GM12878 (cell line): Measurements from ENCODE around the gene AKAP9. TPM values are rescaled to one million over a fixed set of nuclear protein-coding genes. Genes with fewer than 3 reads are reported as not detected.

Experiments
- ATAC-seq: fragments of 200-7000 bp; cut with Tn5 transposase; 3 replicates; pipeline ENCODE4 v1.9.1; 2020; ENCODE audit warnings: mild to moderate bottlenecking, moderate library complexity
- BruUV-seq: library from RNA; stranded (reverse); fragments of 400-500 nt; replicated peaks from 2 replicates; lab custom pipeline; 2021; lab: Mats Ljungman, UMichigan
- CTCF ChIA-PET: fragments of 300-600 bp; sonication (Branson Sonifier 250); formaldehyde crosslinking; extraction: SDS; loops from one replicate; lab custom pipeline; 2021; ENCODE audit warnings: inconsistent platforms; lab: Yijun Ruan, JAX
- POLR2A ChIA-PET: fragments of 350-600 bp; formaldehyde crosslinking; extraction: SDS; loops from one replicate; lab custom pipeline; 2021; ENCODE audit warnings: inconsistent platforms; lab: Charles Lee
- RAD21 ChIA-PET: fragments of 300-600 bp; sonication (Branson Sonifier 250); formaldehyde crosslinking; loops from one replicate; lab custom pipeline; 2023; ENCODE audit warnings: antibody characterized with exemption; ENCODE audit not compliant: unreplicated experiment; lab: Charles Lee
- SMC1A ChIA-PET: fragments of 300-600 bp; sonication (Branson Sonifier 250); formaldehyde crosslinking; loops from one replicate; lab custom pipeline; 2023; ENCODE audit not compliant: unreplicated experiment, uncharacterized antibody; lab: Charles Lee
- DNase-seq: peaks from one replicate; pipeline ENCODE4 v3.0.0-alpha.2; 2011; ENCODE audit warnings: low read depth, low spot score
- FAIRE-seq: peaks from 3 replicates; lab custom pipeline; 2011; peaks lifted over from hg19 to GRCh38; lab: Jason Lieb, UNC
- H2AFZ ChIP-seq: 2 replicates; pipeline ENCODE4 v1.6.0; 2011; ENCODE audit warnings: low read depth, low read length, control low read depth; ENCODE audit not compliant: control insufficient read depth
- H3K27ac ChIP-seq: 2 replicates; pipeline ENCODE4 v1.5.1; 2011; ENCODE audit warnings: control low read depth; ENCODE audit not compliant: control insufficient read depth, insufficient read depth
- H3K27me3 ChIP-seq, 2 experiments: replicated peaks in 1 of 2; 2 replicates each; pipeline versions ENCODE4 v1.6.0 to v1.6.1; 2011; ENCODE audit warnings: low read length in 1 of 2; ENCODE audit not compliant: control insufficient read depth in 2 of 2, insufficient read depth in 2 of 2
- H3K36me3 ChIP-seq, 2 experiments: 2 replicates each; pipeline ENCODE4 v1.5.1; 2011; ENCODE audit warnings: low read length in 1 of 2; ENCODE audit not compliant: control insufficient read depth in 2 of 2, insufficient read depth in 2 of 2
- H3K4me1 ChIP-seq: 2 replicates; pipeline ENCODE4 v1.6.1; 2011; ENCODE audit warnings: mild to moderate bottlenecking, low read length, moderate library complexity, mixed read lengths; ENCODE audit not compliant: control insufficient read depth, insufficient read depth
- H3K4me2 ChIP-seq: 2 replicates; pipeline ENCODE4 v1.6.0; 2011; ENCODE audit warnings: control low read depth; ENCODE audit not compliant: control insufficient read depth, insufficient read depth
- H3K4me3 ChIP-seq: fragments of 200-600 bp; sonication (generic); 2 replicates; pipeline ENCODE4 v1.5.1; 2016
- H3K79me2 ChIP-seq: 2 replicates; pipeline ENCODE4 v1.6.0; 2011; ENCODE audit warnings: low read length; ENCODE audit not compliant: control insufficient read depth, insufficient read depth
- H3K9ac ChIP-seq: 2 replicates; pipeline ENCODE4 v1.8.0; 2011; ENCODE audit warnings: low read length, control low read depth, mixed read lengths; ENCODE audit not compliant: control insufficient read depth, insufficient read depth
- H3K9me3 ChIP-seq: replicated peaks from 3 replicates; pipeline ENCODE4 v1.5.1; 2011; ENCODE audit warnings: mild to moderate bottlenecking, low read length; ENCODE audit not compliant: control insufficient read depth, insufficient read depth
- H4K20me1 ChIP-seq: 2 replicates; pipeline ENCODE4 v1.6.0; 2011; ENCODE audit not compliant: control insufficient read depth, insufficient read depth
- CBFB ChIP-seq: IDR thresholded peaks from 2 replicates; pipeline ENCODE4 v1.6.1; 2016; ENCODE audit warnings: antibody characterized with exemption, low read depth
- GABPA ChIP-seq: IDR thresholded peaks from 2 replicates; pipeline ENCODE4 v1.6.1; 2014; ENCODE audit warnings: antibody characterized with exemption, low read depth, mild to moderate bottlenecking, inconsistent platforms
- JUNB ChIP-seq: IDR thresholded peaks from 2 replicates; pipeline ENCODE4 v1.6.1; 2016; ENCODE audit warnings: antibody characterized with exemption, mild to moderate bottlenecking
- SIX5 ChIP-seq: IDR thresholded peaks from 2 replicates; pipeline ENCODE4 v1.6.1; 2011; ENCODE audit warnings: mild to moderate bottlenecking, low read depth, low read length, moderate library complexity; ENCODE audit not compliant: severe bottlenecking
- WGBS: methylation state at CpG from one replicate; pipeline ENCODE4 v1.1.6; 2016; ENCODE audit warnings: low lambda C conversion rate; ENCODE audit not compliant: insufficient replicate concordance, insufficient coverage; ENCODE audit errors: missing lambda C conversion rate; 5-methylcytosine and 5-hydroxymethylcytosine counted together
- in situ Hi-C: fragments of 300-500 bp; cut with MboI; formaldehyde crosslinking; loops from 9 replicates; pipeline ENCODE4 v1.14.3; 2018; ENCODE audit warnings: mixed read lengths
- intact Hi-C: fragments of 100-400 bp; cut with micrococcal nuclease; formaldehyde crosslinking; loops from one replicate; pipeline ENCODE4 v1.14.2; 2022; ENCODE audit not compliant: unreplicated experiment
- polyA plus RNA-seq, 11 experiments: library from polyadenylated mRNA; depleted of rRNA in 4 of 11; unstranded in 6 of 11; stranded (reverse) in 5 of 11; fragments of >200 nt; fragmentation: Nextera tagmentation in 4 of 11; fragmentation: Illumina TruSeq in 1 of 11; extraction: Ambion mirVana in 4 of 11; extraction: Trizol in 1 of 11; gene quantifications; 1 replicate in 1 of 11; 2 replicates in 10 of 11; pipeline versions ENCODE4 v1.2.1 to v1.2.3, GENCODE V29; 2011 to 2016; ENCODE audit warnings: inconsistent platforms in 2 of 11, missing spikeins in 2 of 11, low read depth in 1 of 11
- total RNA-seq, 4 experiments: library from RNA; depleted of rRNA in 3 of 4; stranded (reverse); fragments of >200 nt in 3 of 4; fragmentation: Illumina TruSeq in 1 of 4; extraction: Trizol in 1 of 4; gene quantifications; 2 replicates each; pipeline versions ENCODE4 v1.2.1 to v1.2.3, GENCODE V29; 2013 to 2021
- TF ChIP-seq, protein P1 (sequence below): IDR thresholded peaks from 2 replicates; pipeline ENCODE4 v1.6.1; 2012; ENCODE audit warnings: mild to moderate bottlenecking, low read depth, low read length
- TF ChIP-seq, protein P2 (sequence below): IDR thresholded peaks from 2 replicates; pipeline ENCODE4 v1.6.1; 2012; ENCODE audit warnings: low read length, inconsistent platforms

The AKAP9 gene
- total and polyA plus RNA-seq, 10 of the 15 experiments (the other 5 are each of a cell fraction or from before 2014, with no cell fraction given): 21.1 to 62.8 (median 31.6) TPM

DNA sequence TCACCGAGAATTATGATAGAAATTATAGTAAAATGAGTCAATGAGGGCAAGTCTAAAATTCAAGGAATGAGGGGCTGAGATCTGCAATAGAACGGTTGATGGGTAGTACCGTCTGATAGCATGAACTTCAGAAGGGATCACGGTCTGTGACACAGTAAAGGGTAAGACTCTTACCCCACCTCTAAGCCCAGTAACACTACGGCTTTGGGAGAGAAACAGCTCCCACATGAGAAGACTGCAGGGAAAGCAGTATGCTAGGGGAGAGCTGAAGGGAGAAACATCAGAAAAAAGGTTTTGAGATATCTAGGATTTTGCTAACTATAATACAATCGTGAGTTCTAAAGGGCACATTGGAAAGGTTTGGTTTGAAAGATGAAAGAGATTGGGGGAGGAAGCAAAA lies 12.8 kb upstream of the AKAP9 start (continued):
- TF ChIP-seq CBFB (no peak), GABPA (no peak), SIX5 (no peak)
- TF ChIP-seq, protein P1, sequence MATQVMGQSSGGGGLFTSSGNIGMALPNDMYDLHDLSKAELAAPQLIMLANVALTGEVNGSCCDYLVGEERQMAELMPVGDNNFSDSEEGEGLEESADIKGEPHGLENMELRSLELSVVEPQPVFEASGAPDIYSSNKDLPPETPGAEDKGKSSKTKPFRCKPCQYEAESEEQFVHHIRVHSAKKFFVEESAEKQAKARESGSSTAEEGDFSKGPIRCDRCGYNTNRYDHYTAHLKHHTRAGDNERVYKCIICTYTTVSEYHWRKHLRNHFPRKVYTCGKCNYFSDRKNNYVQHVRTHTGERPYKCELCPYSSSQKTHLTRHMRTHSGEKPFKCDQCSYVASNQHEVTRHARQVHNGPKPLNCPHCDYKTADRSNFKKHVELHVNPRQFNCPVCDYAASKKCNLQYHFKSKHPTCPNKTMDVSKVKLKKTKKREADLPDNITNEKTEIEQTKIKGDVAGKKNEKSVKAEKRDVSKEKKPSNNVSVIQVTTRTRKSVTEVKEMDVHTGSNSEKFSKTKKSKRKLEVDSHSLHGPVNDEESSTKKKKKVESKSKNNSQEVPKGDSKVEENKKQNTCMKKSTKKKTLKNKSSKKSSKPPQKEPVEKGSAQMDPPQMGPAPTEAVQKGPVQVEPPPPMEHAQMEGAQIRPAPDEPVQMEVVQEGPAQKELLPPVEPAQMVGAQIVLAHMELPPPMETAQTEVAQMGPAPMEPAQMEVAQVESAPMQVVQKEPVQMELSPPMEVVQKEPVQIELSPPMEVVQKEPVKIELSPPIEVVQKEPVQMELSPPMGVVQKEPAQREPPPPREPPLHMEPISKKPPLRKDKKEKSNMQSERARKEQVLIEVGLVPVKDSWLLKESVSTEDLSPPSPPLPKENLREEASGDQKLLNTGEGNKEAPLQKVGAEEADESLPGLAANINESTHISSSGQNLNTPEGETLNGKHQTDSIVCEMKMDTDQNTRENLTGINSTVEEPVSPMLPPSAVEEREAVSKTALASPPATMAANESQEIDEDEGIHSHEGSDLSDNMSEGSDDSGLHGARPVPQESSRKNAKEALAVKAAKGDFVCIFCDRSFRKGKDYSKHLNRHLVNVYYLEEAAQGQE: no peak

DNA sequence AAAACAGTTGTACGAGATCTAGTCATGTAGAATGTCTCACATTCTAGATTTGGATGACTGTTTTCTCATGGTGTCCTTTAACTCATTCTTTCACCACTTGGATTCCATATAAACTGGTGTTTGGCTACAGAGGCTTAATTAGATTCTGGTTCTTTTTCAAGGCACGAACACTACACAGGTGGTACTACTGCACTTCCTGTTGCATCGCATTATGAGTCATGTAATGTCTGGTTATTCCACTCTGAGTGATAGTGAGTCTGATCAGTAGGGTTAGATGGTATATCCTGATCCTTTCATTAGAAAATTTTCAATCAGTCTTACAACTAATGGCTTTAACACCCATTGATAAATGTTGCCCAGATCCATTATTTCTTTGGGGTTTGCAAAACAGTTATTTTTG lies 11.2 kb upstream of the AKAP9 start:
- SMC1A ChIA-PET: no interaction called here
- no peak overlapping the region for H2AFZ ChIP-seq
- no peak overlapping the region for H3K27ac ChIP-seq
- H3K36me3 ChIP-seq: no peaks in the 10 kb centered on the region
- H3K9ac ChIP-seq: no peak overlapping the region
- H3K4me1 ChIP-seq: no peaks in the 10 kb centered on the region
- ATAC-seq (peak; percentile 89), FAIRE-seq (peak; percentile 49), DNase-seq (no peak)
- no peak overlapping the region for H3K4me2 ChIP-seq
- TF ChIP-seq, protein P2, sequence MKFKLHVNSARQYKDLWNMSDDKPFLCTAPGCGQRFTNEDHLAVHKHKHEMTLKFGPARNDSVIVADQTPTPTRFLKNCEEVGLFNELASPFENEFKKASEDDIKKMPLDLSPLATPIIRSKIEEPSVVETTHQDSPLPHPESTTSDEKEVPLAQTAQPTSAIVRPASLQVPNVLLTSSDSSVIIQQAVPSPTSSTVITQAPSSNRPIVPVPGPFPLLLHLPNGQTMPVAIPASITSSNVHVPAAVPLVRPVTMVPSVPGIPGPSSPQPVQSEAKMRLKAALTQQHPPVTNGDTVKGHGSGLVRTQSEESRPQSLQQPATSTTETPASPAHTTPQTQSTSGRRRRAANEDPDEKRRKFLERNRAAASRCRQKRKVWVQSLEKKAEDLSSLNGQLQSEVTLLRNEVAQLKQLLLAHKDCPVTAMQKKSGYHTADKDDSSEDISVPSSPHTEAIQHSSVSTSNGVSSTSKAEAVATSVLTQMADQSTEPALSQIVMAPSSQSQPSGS: no peak
- peak; percentile 33; the same call in 1 of the 2 replicates for TF ChIP-seq JUNB
- H4K20me1 ChIP-seq: no peaks in the 10 kb centered on the region
- no peaks in the 10 kb centered on the region for H3K9me3 ChIP-seq
- WGBS: 22% methylated on average over 3 of the region's 3 CpGs
- CTCF ChIA-PET: no interaction called here
- POLR2A ChIA-PET: no interaction called here
- no peak overlapping the region for H3K4me3 ChIP-seq
- intact Hi-C loops: no loop called here
- RAD21 ChIA-PET: no interaction called here
- no peaks in the 10 kb centered on the region for H3K79me2 ChIP-seq
- no TSS peak for BruUV-seq
- H3K27me3 ChIP-seq: no peaks in the 10 kb centered on the region
- in situ Hi-C loops: no loop called here
